Liver (tissue), 9 donors: Measurements from ENCODE around the gene KANK2. TPM values are rescaled to one million over a fixed set of nuclear protein-coding genes. Genes with fewer than 3 reads are reported as not detected.

Experiments used
- DNase-seq: peaks from one replicate; pipeline ENCODE4 v3.0.0-alpha.2; 2017; ENCODE audit warnings: low spot score
- H3K27ac ChIP-seq, 2 donors: one replicate each; pipeline ENCODE4 v1.7.0; 2013; ENCODE audit warnings: inconsistent platforms in 2 of 2, low read length in 2 of 2, control low read depth in 1 of 2, low read depth in 1 of 2, mild to moderate bottlenecking in 1 of 2
- H3K27me3 ChIP-seq, 4 donors: one replicate each; pipeline versions ENCODE4 v1.6.1 to v1.7.0; 2013; ENCODE audit warnings: low read length in 3 of 4, inconsistent platforms in 1 of 4, mild to moderate bottlenecking in 1 of 4, moderate library complexity in 1 of 4; ENCODE audit not compliant: control insufficient read depth in 4 of 4, insufficient read depth in 4 of 4
- H3K36me3 ChIP-seq, 4 donors: one replicate each; pipeline versions ENCODE4 v1.6.1 to v1.7.0; 2013; ENCODE audit warnings: low read length in 3 of 4, mild to moderate bottlenecking in 3 of 4, low read depth in 1 of 4, moderate library complexity in 1 of 4; ENCODE audit not compliant: control insufficient read depth in 4 of 4, insufficient read depth in 3 of 4
- H3K4me1 ChIP-seq, 4 donors: one replicate each; pipeline versions ENCODE4 v1.6.1 to v1.7.0; 2013; ENCODE audit warnings: low read length in 3 of 4, mild to moderate bottlenecking in 3 of 4, moderate library complexity in 1 of 4; ENCODE audit not compliant: control insufficient read depth in 4 of 4, insufficient read depth in 4 of 4
- H3K4me3 ChIP-seq, 3 donors: one replicate each; pipeline versions ENCODE4 v1.6.1 to v1.7.0; 2013; ENCODE audit warnings: low read length in 3 of 3, control low read depth in 1 of 3, low read depth in 1 of 3, mild to moderate bottlenecking in 1 of 3
- H3K9ac ChIP-seq, 2 donors: one replicate each; pipeline ENCODE4 v1.7.0; 2013; ENCODE audit warnings: low read length in 2 of 2, mild to moderate bottlenecking in 2 of 2, moderate library complexity in 2 of 2, control low read depth in 1 of 2, low read depth in 1 of 2
- H3K9me3 ChIP-seq, 4 donors: one replicate each; pipeline versions ENCODE4 v1.6.1 to v1.7.0; 2013; ENCODE audit warnings: low read length in 3 of 4; ENCODE audit not compliant: control insufficient read depth in 4 of 4
- EGR1 ChIP-seq, 2 donors: IDR thresholded peaks; 2 replicates each; pipeline ENCODE4 v1.6.1; 2016 to 2018; ENCODE audit warnings: antibody characterized with exemption in 2 of 2, low read depth in 2 of 2
- FOXA1 ChIP-seq: IDR thresholded peaks from 2 replicates; pipeline ENCODE4 v1.6.1; 2016; ENCODE audit warnings: antibody characterized with exemption
- FOXA2 ChIP-seq: IDR thresholded peaks from 2 replicates; pipeline ENCODE4 v1.6.1; 2016; ENCODE audit warnings: antibody characterized with exemption
- GABPA ChIP-seq, 2 donors: IDR thresholded peaks in 1 of 2; conservative IDR thresholded peaks in 1 of 2; 2 replicates each; pipeline ENCODE4 v1.6.1; 2016; ENCODE audit warnings: antibody characterized with exemption in 2 of 2, mild to moderate bottlenecking in 1 of 2, moderate library complexity in 1 of 2
- HNF4A ChIP-seq, 2 donors: conservative IDR thresholded peaks; 2 replicates each; pipeline ENCODE4 v1.6.1; 2016; ENCODE audit warnings: antibody characterized with exemption in 2 of 2, mild to moderate bottlenecking in 2 of 2
- HNF4G ChIP-seq: IDR thresholded peaks from 2 replicates; pipeline ENCODE4 v1.6.1; 2016; ENCODE audit warnings: antibody characterized with exemption
- JUND ChIP-seq, 2 donors: IDR thresholded peaks; 2 replicates each; pipeline ENCODE4 v1.6.1; 2016; ENCODE audit warnings: antibody characterized with exemption in 2 of 2
- NR2F2 ChIP-seq: IDR thresholded peaks from 2 replicates; pipeline ENCODE4 v1.6.1; 2016; ENCODE audit warnings: antibody characterized with exemption
- RAD21 ChIP-seq, 2 donors: IDR thresholded peaks; 2 replicates each; pipeline ENCODE4 v1.6.1; 2016; ENCODE audit warnings: antibody characterized with exemption in 2 of 2, mild to moderate bottlenecking in 2 of 2
- RXRA ChIP-seq, 2 donors: IDR thresholded peaks; 2 replicates each; pipeline ENCODE4 v1.6.1; 2017 to 2018; ENCODE audit warnings: antibody characterized with exemption in 2 of 2, mild to moderate bottlenecking in 1 of 2
- SP1 ChIP-seq: IDR thresholded peaks from 2 replicates; pipeline ENCODE4 v1.6.1; 2018; ENCODE audit warnings: antibody characterized with exemption, mild to moderate bottlenecking
- TAF1 ChIP-seq: conservative IDR thresholded peaks from 2 replicates; pipeline ENCODE4 v1.6.1; 2016; ENCODE audit warnings: antibody characterized with exemption, mild to moderate bottlenecking
- YY1 ChIP-seq: IDR thresholded peaks from 2 replicates; pipeline ENCODE4 v1.6.1; 2016; ENCODE audit warnings: antibody characterized with exemption, mild to moderate bottlenecking
- WGBS: extraction: QIAGEN DNeasy Blood & Tissue Kit; methylation state at CpG from one replicate; pipeline ENCODE4 v1.1.7; 2013; 5-methylcytosine and 5-hydroxymethylcytosine counted together
- polyA plus RNA-seq, 2 donors: library from polyadenylated mRNA; stranded (reverse) in 1 of 2; unstranded in 1 of 2; fragments of 200-250 nt in 1 of 2; fragments of >200 nt in 1 of 2; fragmentation: Nextera tagmentation in 1 of 2; extraction: Ambion mirVana in 1 of 2; gene quantifications; one replicate each; pipeline versions ENCODE4 v1.2.1 to v1.2.3, GENCODE V29; 2013 to 2015
- total RNA-seq, 2 donors: library from RNA; depleted of rRNA; stranded (reverse); fragments of >200 nt; gene quantifications; one replicate each; pipeline ENCODE4 v1.2.3, GENCODE V29; 2014
- TF ChIP-seq, protein P1 (sequence below): fragments of 150-350 bp; IDR thresholded peaks from 2 replicates; pipeline ENCODE4 v1.5.1; 2017; ENCODE audit warnings: improper control_type of control experiment, low read depth, low read length; ENCODE audit not compliant: missing input control
- TF ChIP-seq, protein P2 (sequence below): IDR thresholded peaks from 2 replicates; pipeline ENCODE4 v1.6.1; 2016; ENCODE audit warnings: antibody characterized with exemption, mild to moderate bottlenecking
- TF ChIP-seq, protein P3 (sequence below): IDR thresholded peaks from 2 replicates; pipeline ENCODE4 v1.6.1; 2016; ENCODE audit warnings: antibody characterized with exemption
- TF ChIP-seq, protein P4 (sequence below): IDR thresholded peaks from 2 replicates; pipeline ENCODE4 v1.6.1; 2016; ENCODE audit warnings: antibody characterized with exemption
- TF ChIP-seq, protein P5 (sequence below): IDR thresholded peaks from 2 replicates; pipeline ENCODE4 v1.6.1; 2016; ENCODE audit warnings: antibody characterized with exemption
- donor health status: healthy.
- donor health status: healthy.
- donor health status: healthy.
- donor health status: healthy.
- donor health status: healthy.

KANK2 gene
- total and polyA plus RNA-seq, 4 donors = 15.0 to 67.8 (median 40.6) TPM

DNA sequence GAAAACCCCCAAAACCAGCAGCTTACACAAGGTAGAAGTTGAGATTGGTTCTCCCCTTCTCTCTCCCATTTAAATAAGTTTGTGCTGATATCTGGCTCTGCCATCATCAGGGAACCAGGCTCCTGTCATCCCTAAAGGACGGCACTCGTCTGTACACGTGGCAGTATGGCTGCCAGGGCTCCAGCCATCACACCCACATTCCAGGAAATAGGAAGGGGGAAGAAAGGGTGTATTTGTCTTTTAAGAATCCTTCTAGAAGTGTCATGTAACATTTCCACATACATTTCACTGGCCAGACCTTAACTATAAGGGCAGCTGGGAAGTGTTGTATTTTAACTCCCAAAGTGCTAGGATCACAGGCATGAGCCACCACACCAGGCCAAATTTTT is 51.8 kb downstream of the KANK2 start:
- no peak for DNase-seq
- no peaks in the 10 kb centered on the region for H3K36me3 ChIP-seq
- WGBS = 95% methylated on average over 3 of the region's 3 CpGs
- no peak overlapping the region for H3K27ac ChIP-seq
- no peak overlapping the region for H3K4me3 ChIP-seq
- no peaks in the 10 kb centered on the region for H3K27me3 ChIP-seq
- H3K4me1 ChIP-seq = peaks cover 12 to 22% (median 19%) of the 10 kb centered on the region in 4 donors
- no peak overlapping the region for H3K9ac ChIP-seq
- no peaks in the 10 kb centered on the region for H3K9me3 ChIP-seq
- TF ChIP-seq HNF4G = no peak
- TF ChIP-seq GABPA (IDR thresholded peaks at IDR 0.05 in 1 of 2, conservative IDR thresholded peaks at IDR 0.05 in 1 of 2) = no peak
- no peak for TF ChIP-seq RAD21 (IDR thresholded peaks at IDR 0.05)
- TF ChIP-seq, protein P1, sequence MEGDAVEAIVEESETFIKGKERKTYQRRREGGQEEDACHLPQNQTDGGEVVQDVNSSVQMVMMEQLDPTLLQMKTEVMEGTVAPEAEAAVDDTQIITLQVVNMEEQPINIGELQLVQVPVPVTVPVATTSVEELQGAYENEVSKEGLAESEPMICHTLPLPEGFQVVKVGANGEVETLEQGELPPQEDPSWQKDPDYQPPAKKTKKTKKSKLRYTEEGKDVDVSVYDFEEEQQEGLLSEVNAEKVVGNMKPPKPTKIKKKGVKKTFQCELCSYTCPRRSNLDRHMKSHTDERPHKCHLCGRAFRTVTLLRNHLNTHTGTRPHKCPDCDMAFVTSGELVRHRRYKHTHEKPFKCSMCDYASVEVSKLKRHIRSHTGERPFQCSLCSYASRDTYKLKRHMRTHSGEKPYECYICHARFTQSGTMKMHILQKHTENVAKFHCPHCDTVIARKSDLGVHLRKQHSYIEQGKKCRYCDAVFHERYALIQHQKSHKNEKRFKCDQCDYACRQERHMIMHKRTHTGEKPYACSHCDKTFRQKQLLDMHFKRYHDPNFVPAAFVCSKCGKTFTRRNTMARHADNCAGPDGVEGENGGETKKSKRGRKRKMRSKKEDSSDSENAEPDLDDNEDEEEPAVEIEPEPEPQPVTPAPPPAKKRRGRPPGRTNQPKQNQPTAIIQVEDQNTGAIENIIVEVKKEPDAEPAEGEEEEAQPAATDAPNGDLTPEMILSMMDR = no peak
- TF ChIP-seq YY1 = no peak
- TF ChIP-seq, protein P2, sequence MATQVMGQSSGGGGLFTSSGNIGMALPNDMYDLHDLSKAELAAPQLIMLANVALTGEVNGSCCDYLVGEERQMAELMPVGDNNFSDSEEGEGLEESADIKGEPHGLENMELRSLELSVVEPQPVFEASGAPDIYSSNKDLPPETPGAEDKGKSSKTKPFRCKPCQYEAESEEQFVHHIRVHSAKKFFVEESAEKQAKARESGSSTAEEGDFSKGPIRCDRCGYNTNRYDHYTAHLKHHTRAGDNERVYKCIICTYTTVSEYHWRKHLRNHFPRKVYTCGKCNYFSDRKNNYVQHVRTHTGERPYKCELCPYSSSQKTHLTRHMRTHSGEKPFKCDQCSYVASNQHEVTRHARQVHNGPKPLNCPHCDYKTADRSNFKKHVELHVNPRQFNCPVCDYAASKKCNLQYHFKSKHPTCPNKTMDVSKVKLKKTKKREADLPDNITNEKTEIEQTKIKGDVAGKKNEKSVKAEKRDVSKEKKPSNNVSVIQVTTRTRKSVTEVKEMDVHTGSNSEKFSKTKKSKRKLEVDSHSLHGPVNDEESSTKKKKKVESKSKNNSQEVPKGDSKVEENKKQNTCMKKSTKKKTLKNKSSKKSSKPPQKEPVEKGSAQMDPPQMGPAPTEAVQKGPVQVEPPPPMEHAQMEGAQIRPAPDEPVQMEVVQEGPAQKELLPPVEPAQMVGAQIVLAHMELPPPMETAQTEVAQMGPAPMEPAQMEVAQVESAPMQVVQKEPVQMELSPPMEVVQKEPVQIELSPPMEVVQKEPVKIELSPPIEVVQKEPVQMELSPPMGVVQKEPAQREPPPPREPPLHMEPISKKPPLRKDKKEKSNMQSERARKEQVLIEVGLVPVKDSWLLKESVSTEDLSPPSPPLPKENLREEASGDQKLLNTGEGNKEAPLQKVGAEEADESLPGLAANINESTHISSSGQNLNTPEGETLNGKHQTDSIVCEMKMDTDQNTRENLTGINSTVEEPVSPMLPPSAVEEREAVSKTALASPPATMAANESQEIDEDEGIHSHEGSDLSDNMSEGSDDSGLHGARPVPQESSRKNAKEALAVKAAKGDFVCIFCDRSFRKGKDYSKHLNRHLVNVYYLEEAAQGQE = no peak
- no peak for TF ChIP-seq SP1
- TF ChIP-seq, protein P3, sequence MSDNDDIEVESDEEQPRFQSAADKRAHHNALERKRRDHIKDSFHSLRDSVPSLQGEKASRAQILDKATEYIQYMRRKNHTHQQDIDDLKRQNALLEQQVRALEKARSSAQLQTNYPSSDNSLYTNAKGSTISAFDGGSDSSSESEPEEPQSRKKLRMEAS = no peak
- no peak for TF ChIP-seq RXRA (IDR thresholded peaks at IDR 0.05)
- no peak for TF ChIP-seq TAF1
- no peak for TF ChIP-seq FOXA1
- no peak for TF ChIP-seq HNF4A (conservative IDR thresholded peaks at IDR 0.05)
- TF ChIP-seq JUND (IDR thresholded peaks at IDR 0.05) = no peak
- no peak for TF ChIP-seq FOXA2
- TF ChIP-seq EGR1 (IDR thresholded peaks at IDR 0.05; ENCODE audit: low read depth in 2 of 2) = no peak
- TF ChIP-seq NR2F2 = no peak
- TF ChIP-seq, protein P4, sequence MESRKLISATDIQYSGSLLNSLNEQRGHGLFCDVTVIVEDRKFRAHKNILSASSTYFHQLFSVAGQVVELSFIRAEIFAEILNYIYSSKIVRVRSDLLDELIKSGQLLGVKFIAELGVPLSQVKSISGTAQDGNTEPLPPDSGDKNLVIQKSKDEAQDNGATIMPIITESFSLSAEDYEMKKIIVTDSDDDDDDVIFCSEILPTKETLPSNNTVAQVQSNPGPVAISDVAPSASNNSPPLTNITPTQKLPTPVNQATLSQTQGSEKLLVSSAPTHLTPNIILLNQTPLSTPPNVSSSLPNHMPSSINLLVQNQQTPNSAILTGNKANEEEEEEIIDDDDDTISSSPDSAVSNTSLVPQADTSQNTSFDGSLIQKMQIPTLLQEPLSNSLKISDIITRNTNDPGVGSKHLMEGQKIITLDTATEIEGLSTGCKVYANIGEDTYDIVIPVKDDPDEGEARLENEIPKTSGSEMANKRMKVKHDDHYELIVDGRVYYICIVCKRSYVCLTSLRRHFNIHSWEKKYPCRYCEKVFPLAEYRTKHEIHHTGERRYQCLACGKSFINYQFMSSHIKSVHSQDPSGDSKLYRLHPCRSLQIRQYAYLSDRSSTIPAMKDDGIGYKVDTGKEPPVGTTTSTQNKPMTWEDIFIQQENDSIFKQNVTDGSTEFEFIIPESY = no peak
- TF ChIP-seq, protein P5, sequence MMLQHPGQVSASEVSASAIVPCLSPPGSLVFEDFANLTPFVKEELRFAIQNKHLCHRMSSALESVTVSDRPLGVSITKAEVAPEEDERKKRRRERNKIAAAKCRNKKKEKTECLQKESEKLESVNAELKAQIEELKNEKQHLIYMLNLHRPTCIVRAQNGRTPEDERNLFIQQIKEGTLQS = no peak
